Kidney (tissue), 14 donors: ENCODE results near the gene GAGE12H. TPM values are rescaled to one million over a fixed set of nuclear protein-coding genes. Genes with fewer than 3 reads are reported as not detected.
"Not testable (repeated sequence)": the region's sequence is repeated elsewhere in the genome, so short reads cannot be mapped to it uniquely, and the experiment has no call there.

Experiments
- DNase-seq, 5 donors: peaks; one replicate each; pipeline ENCODE4 v3.0.0-alpha.2; 2013 to 2020
- FAIRE-seq: peaks from 2 replicates; lab custom pipeline; 2012; peaks lifted over from hg19 to GRCh38; lab: Jason Lieb, UNC
- H3K27ac ChIP-seq, 2 donors: one replicate each; pipeline ENCODE4 v1.7.0; 2013; ENCODE audit warnings: low read depth in 2 of 2, low read length in 2 of 2, inconsistent platforms in 1 of 2
- H3K27me3 ChIP-seq: one replicate; pipeline ENCODE4 v1.7.1; 2013; ENCODE audit warnings: low read length, inconsistent platforms; ENCODE audit not compliant: control insufficient read depth, insufficient read depth
- H3K36me3 ChIP-seq, 3 donors: one replicate each; pipeline versions ENCODE4 v1.7.0 to v1.7.1; 2013; ENCODE audit warnings: low read length in 3 of 3, control low read depth in 1 of 3, inconsistent platforms in 1 of 3; ENCODE audit not compliant: insufficient read depth in 3 of 3, control insufficient read depth in 2 of 3
- H3K4me1 ChIP-seq, 3 donors: one replicate each; pipeline versions ENCODE4 v1.7.0 to v1.7.1; 2013; ENCODE audit warnings: low read length in 3 of 3, inconsistent platforms in 1 of 3, low read depth in 1 of 3; ENCODE audit not compliant: control insufficient read depth in 2 of 3, insufficient read depth in 2 of 3
- H3K4me3 ChIP-seq, 3 donors: one replicate each; pipeline versions ENCODE4 v1.7.0 to v1.8.1; 2013; ENCODE audit warnings: low read length in 3 of 3, control low read depth in 1 of 3, inconsistent platforms in 1 of 3
- H3K9ac ChIP-seq, 3 donors: one replicate each; pipeline versions ENCODE4 v1.7.0 to v1.7.1; 2013; ENCODE audit warnings: low read length in 3 of 3, control low read depth in 1 of 3, inconsistent platforms in 1 of 3
- H3K9me3 ChIP-seq, 3 donors: one replicate each; pipeline versions ENCODE4 v1.7.0 to v1.7.1; 2013; ENCODE audit warnings: low read length in 3 of 3, control low read depth in 1 of 3, inconsistent platforms in 1 of 3; ENCODE audit not compliant: control insufficient read depth in 2 of 3, insufficient read depth in 1 of 3
- intact Hi-C: fragments of 100-400 bp; cut with DNase I; formaldehyde crosslinking; loops from one replicate; pipeline ENCODE4 v1.11.1; 2022
- polyA plus RNA-seq: library from polyadenylated mRNA; stranded (reverse); fragments of 350-450 nt; fragmentation: Illumina TruSeq; extraction: RNeasy Lipid Tissue Mini Kit (QIAGEN cat#74804); gene quantifications from one replicate; pipeline ENCODE4 v1.2.3, GENCODE V29; 2014; ENCODE audit warnings: low read depth, low replicate concordance; ENCODE audit not compliant: insufficient read depth
- total RNA-seq: library from RNA; stranded (reverse); fragmentation: NEBNext Ultra II Directional; extraction: Animal tissue kit (Norgen Biotek cat#: 25700); gene quantifications from one replicate; pipeline ENCODE4 v1.2.1, GENCODE V29; 2021
- TF ChIP-seq, protein P1 (sequence below): IDR thresholded peaks from 3 replicates; pipeline ENCODE4 v1.5.1; 2012; ENCODE audit warnings: mild to moderate bottlenecking, moderate library complexity, borderline replicate concordance; ENCODE audit not compliant: insufficient read depth; ENCODE audit errors: extremely low read depth
- donor health status: control.
- donor health status: control.
- donor health status: control.
- donor health status: control.
- donor health status: control.
- donor health status: DM: yes; HTN: yes; CAD: no.
- donor health status: Normal renal cell carcinoma (clear cell type).

Gene GAGE12H
- total and polyA plus RNA-seq, 2 donors from 2014 or later: not detected

DNA sequence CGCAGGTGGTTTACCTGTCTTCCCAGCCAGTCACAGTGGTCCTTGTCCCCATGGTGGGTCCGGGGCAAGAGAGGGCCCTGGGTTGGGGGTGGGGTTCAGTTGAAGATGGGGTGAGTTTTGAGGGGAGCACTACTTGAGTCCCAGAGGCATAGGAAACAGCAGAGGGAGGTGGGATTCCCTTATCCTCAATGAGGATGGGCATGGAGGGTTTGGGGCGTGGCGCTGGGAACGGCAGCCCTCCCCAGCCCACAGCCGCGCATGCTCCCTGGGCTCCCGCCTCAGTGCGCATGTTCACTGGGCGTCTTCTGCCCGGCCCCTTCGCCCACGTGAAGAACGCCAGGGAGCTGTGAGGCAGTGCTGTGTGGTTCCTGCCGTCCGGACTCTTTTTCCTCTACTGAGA lies 9.4 kb downstream of the GAGE12H start, which contains the start of gene GAGE2A:
GAGE2A (plus strand) TSS at position 301 of the 400 bp plus-strand sequence. CDS start 1,155 bp downstream, outside the sequence.
- H3K9me3 ChIP-seq, FAIRE-seq, H3K36me3 ChIP-seq, H3K4me3 ChIP-seq, intact Hi-C loops, H3K9ac ChIP-seq, H3K27ac ChIP-seq, DNase-seq, H3K27me3 ChIP-seq, H3K4me1 ChIP-seq: not testable (repeated sequence)

DNA sequence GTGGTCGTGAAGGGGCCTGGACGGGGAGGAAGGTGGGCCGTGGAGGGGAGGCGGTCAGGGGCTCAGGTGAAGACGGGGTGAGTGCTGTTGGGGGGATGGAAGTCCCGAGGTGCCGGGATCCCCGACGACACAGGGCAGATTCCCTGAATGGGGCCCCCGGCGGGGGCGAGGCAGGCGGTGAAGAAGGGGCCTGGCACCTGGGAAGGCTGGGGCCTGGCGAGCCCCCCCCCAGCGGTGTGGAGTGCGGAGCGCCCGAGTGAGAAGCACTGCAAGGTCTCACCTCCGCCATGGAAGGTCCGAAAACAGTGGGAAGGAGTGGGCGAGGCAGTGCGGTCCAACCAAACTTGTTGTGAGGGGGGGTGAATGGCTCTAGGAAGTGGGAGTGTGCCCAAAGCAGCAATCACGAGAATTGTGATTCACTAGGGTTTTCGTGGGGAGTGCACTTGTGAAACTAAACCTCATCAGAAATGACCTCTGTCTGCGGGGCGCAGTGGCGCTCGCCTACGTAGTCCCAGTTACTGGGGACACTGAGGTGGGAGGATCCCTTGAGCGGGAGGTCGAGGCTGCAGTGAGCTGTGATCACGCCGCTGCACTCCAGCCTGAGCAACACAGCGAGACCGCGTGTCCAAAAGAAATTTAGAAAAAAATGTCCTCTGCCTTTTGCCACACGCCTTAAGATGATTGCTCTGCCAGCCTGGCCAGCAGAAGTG lies 10.2 kb downstream of the GAGE12H start:
- H3K36me3 ChIP-seq, H3K27ac ChIP-seq, H3K27me3 ChIP-seq, intact Hi-C loops, H3K9ac ChIP-seq, H3K9me3 ChIP-seq, H3K4me3 ChIP-seq, FAIRE-seq, H3K4me1 ChIP-seq: not testable (repeated sequence)
- peak in 1 of 5 donors; percentile 85 for DNase-seq

DNA sequence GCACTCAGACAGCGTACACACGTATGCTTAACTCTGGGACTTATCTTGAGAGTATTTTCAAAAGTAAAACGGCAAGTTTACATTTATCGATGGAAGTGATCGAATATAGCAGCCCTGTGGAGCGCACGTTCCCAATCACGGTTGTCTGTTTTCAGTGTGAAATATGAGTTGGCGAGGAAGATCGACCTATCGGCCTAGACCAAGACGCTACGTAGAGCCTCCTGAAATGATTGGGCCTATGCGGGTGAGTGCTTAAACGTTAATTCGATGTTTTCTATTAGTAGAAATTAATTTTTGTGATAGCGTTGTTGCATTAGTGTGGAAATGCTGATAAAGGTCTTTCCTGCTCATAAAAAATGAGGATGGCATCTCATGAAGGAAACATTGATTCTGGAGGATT lies 10.7 kb downstream of the GAGE12H start:
- H3K9ac ChIP-seq, H3K36me3 ChIP-seq, H3K27me3 ChIP-seq, FAIRE-seq, H3K27ac ChIP-seq, H3K4me3 ChIP-seq, H3K9me3 ChIP-seq, H3K4me1 ChIP-seq, intact Hi-C loops: not testable (repeated sequence)
- DNase-seq: peak in 1 of 5 donors; percentile 9

DNA sequence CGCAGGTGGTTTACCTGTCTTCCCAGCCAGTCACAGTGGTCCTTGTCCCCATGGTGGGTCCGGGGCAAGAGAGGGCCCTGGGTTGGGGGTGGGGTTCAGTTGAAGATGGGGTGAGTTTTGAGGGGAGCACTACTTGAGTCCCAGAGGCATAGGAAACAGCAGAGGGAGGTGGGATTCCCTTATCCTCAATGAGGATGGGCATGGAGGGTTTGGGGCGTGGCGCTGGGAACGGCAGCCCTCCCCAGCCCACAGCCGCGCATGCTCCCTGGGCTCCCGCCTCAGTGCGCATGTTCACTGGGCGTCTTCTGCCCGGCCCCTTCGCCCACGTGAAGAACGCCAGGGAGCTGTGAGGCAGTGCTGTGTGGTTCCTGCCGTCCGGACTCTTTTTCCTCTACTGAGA lies 19.0 kb downstream of the GAGE12H start, which contains the start of gene GAGE1:
GAGE1 (plus strand) TSS at position 301 of the 400 bp plus-strand sequence. CDS start 1,155 bp downstream, outside the sequence.
- H3K27ac ChIP-seq, H3K4me1 ChIP-seq, H3K4me3 ChIP-seq, intact Hi-C loops, H3K27me3 ChIP-seq, H3K9ac ChIP-seq, FAIRE-seq, DNase-seq, H3K36me3 ChIP-seq, H3K9me3 ChIP-seq: not testable (repeated sequence)

DNA sequence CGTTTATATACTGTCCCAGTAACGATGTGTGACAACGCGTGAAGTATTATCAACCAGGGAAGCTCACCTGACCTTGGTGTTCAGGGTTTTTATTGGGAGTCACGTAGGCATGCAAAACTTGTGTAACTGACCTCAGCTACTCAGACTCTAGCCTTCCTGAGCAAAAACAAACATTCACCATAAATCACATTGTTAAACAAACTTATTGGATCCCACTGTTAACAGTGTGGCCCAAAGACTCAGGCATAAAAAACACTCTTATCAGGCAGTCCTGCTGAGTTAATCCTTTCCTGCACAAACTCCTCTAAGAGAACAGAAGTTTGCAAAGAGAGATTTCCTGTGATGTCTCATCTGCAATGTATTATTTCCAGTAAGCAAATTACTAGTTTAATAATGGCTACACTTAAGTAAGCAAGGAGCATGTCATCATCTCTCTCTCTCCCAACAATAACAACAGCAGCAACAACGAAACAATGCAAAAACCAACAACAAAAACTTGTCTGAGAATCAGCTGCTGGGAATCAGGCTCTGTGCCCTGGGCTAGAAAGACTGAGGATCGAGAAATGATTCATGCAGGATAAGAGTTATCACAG lies 31.1 kb downstream of the GAGE12H start:
- H3K4me1 ChIP-seq: no peaks in the 10 kb centered on the region
- H3K36me3 ChIP-seq: no peaks in the 10 kb centered on the region
- H3K9ac ChIP-seq: no peak overlapping the region
- H3K9me3 ChIP-seq: no peaks in the 10 kb centered on the region
- no peak overlapping the region for H3K27ac ChIP-seq
- FAIRE-seq (no peak), DNase-seq (peak in 1 of 5 donors; percentile 21)
- H3K4me3 ChIP-seq: no peak overlapping the region
- H3K27me3 ChIP-seq: no peaks in the 10 kb centered on the region
- TF ChIP-seq, protein P1, sequence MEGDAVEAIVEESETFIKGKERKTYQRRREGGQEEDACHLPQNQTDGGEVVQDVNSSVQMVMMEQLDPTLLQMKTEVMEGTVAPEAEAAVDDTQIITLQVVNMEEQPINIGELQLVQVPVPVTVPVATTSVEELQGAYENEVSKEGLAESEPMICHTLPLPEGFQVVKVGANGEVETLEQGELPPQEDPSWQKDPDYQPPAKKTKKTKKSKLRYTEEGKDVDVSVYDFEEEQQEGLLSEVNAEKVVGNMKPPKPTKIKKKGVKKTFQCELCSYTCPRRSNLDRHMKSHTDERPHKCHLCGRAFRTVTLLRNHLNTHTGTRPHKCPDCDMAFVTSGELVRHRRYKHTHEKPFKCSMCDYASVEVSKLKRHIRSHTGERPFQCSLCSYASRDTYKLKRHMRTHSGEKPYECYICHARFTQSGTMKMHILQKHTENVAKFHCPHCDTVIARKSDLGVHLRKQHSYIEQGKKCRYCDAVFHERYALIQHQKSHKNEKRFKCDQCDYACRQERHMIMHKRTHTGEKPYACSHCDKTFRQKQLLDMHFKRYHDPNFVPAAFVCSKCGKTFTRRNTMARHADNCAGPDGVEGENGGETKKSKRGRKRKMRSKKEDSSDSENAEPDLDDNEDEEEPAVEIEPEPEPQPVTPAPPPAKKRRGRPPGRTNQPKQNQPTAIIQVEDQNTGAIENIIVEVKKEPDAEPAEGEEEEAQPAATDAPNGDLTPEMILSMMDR: no peak
- intact Hi-C loops: no loop called here
